GM18511 (cell line): ENCODE measurements around the gene SEZ6.

Experiments used
- ATAC-seq: cut with Tn5 transposase; IDR thresholded peaks from one replicate; pipeline ENCODE4 v1.9.1; 2021; ENCODE audit warnings: mild to moderate bottlenecking, moderate library complexity; ENCODE audit not compliant: unreplicated experiment

The SEZ6 gene

GRCh38 chr17:28982131-28982793, 23.6 kb downstream of the SEZ6 start:
- ATAC-seq, result peak; percentile 59

- no peak for ATAC-seq
Measured at GRCh38 chr17:28978356-28978964, 27.4 kb downstream of the SEZ6 start.

GRCh38 chr17:28977659-28978355, 28.0 kb downstream of the SEZ6 start:
- no peak for ATAC-seq

GRCh38 chr17:28975646-28976045, 30.2 kb downstream of the SEZ6 start:
- no peak for ATAC-seq

- ATAC-seq, result no peak
Measured at GRCh38 chr17:28975031-28975430, 30.8 kb downstream of the SEZ6 start.

GRCh38 chr17:28974451-28974850, 31.4 kb downstream of the SEZ6 start:
- no peak for ATAC-seq

- ATAC-seq, result no peak
Measured at GRCh38 chr17:28973425-28973824, 32.4 kb downstream of the SEZ6 start.

- no peak for ATAC-seq
Measured at GRCh38 chr17:28972437-28972836, 33.4 kb downstream of the SEZ6 start.

- no peak for ATAC-seq
Measured at GRCh38 chr17:28970879-28971278, 35.0 kb downstream of the SEZ6 start.

- ATAC-seq, result no peak
Measured at GRCh38 chr17:28969706-28970393, 36.0 kb downstream of the SEZ6 start.

- ATAC-seq, result no peak
Measured at GRCh38 chr17:28968914-28969295, 36.9 kb downstream of the SEZ6 start.

- ATAC-seq, result no peak
Measured at GRCh38 chr17:28968231-28968913, 37.5 kb downstream of the SEZ6 start.

- ATAC-seq, result no peak
Measured at GRCh38 chr17:28967221-28968135, 38.4 kb downstream of the SEZ6 start.

GRCh38 chr17:28963841-28964240, 42.0 kb downstream of the SEZ6 start:
- ATAC-seq, result no peak

GRCh38 chr17:28963055-28963611, 42.7 kb downstream of the SEZ6 start:
- ATAC-seq, result no peak

- no peak for ATAC-seq
Measured at GRCh38 chr17:28961391-28961790, 44.4 kb downstream of the SEZ6 start.

GRCh38 chr17:28960256-28961061, 45.4 kb downstream of the SEZ6 start:
- no peak for ATAC-seq

- ATAC-seq, result no peak
Measured at GRCh38 chr17:28959471-28959871, 46.4 kb downstream of the SEZ6 start.
